K562 (cell line): ENCODE data around the gene SRPK2. TPM values are rescaled to one million over a fixed set of nuclear protein-coding genes. Genes with fewer than 3 reads are reported as not detected.
A peak's percentile ranks its signal among the peaks of the same experiment; 100 is the strongest.

ENCODE experiments used
- CLOCK ChIP-seq: fragments of 250-450 bp; sonication (Bioruptor Pico); IDR thresholded peaks from 2 replicates; pipeline ENCODE4 v1.4.0; 2020; ENCODE audit warnings: mild to moderate bottlenecking, moderate library complexity, borderline replicate concordance
- CREB3 ChIP-seq: fragments of 450-650 bp; conservative IDR thresholded peaks from 2 replicates; pipeline ENCODE4 v1.6.1; 2016; ENCODE audit warnings: missing genetic modification characterization, low read depth, mild to moderate bottlenecking, missing compliant biosample characterization, moderate library complexity
- HCFC1 ChIP-seq: IDR thresholded peaks from 2 replicates; pipeline ENCODE4 v1.6.1; 2012; ENCODE audit warnings: low read depth, low read length, improper control_type of control experiment
- HOMEZ ChIP-seq: fragments of 250-450 bp; sonication (Bioruptor Pico); IDR thresholded peaks from 2 replicates; pipeline ENCODE4 v1.4.0; 2020; ENCODE audit warnings: mild to moderate bottlenecking, moderate library complexity
- NUFIP1 ChIP-seq: fragments of 450-650 bp; IDR thresholded peaks from 2 replicates; pipeline ENCODE4 v1.6.1; 2018; ENCODE audit not compliant: partially characterized antibody
- PBX2 ChIP-seq, 2 experiments: IDR thresholded peaks in 1 of 2; conservative IDR thresholded peaks in 1 of 2; 2 replicates each; pipeline ENCODE4 v1.6.1; 2016; ENCODE audit warnings: low read depth in 2 of 2, mild to moderate bottlenecking in 1 of 2, missing compliant biosample characterization in 1 of 2, missing genetic modification characterization in 1 of 2, moderate library complexity in 1 of 2
- PRPF4 ChIP-seq: fragments of 200-400 bp; formaldehyde crosslinking; IDR thresholded peaks from one replicate; pipeline ENCODE4 v1.6.1; 2017; ENCODE audit warnings: low read length, low read depth, mild to moderate bottlenecking; ENCODE audit not compliant: insufficient read depth, poor library complexity, severe bottlenecking
- PTTG1 ChIP-seq: fragments of 450-650 bp; IDR thresholded peaks from 2 replicates; pipeline ENCODE4 v1.6.1; 2016; ENCODE audit warnings: low read depth, mild to moderate bottlenecking, missing genetic modification characterization, missing compliant biosample characterization
- PYGO2 ChIP-seq: fragments of 450-650 bp; IDR thresholded peaks from 2 replicates; pipeline ENCODE4 v1.6.1; 2016; ENCODE audit warnings: mild to moderate bottlenecking, missing genetic modification characterization, moderate library complexity, missing compliant biosample characterization
- TEAD4 ChIP-seq, 2 experiments: sonication (generic) in 1 of 2; formaldehyde crosslinking in 1 of 2; IDR thresholded peaks; 2 replicates each; pipeline versions ENCODE4 v1.6.1 to v1.8.0; 2012 to 2022; ENCODE audit warnings: borderline replicate concordance in 1 of 2, inconsistent platforms in 1 of 2, low read length in 1 of 2, mild to moderate bottlenecking in 1 of 2, missing genetic modification reagents in 1 of 2
- ZNF280B ChIP-seq: fragments of 250-450 bp; sonication (Bioruptor Pico); IDR thresholded peaks from 2 replicates; pipeline ENCODE4 v1.5.1; 2021; ENCODE audit warnings: mild to moderate bottlenecking
- ZNF740 ChIP-seq, 3 experiments: fragments of 200-800 bp in 1 of 3; sonication (Bioruptor generic) in 1 of 3; sonication (generic) in 1 of 3; formaldehyde crosslinking in 1 of 3; IDR thresholded peaks; 2 replicates each; pipeline versions ENCODE4 v1.6.1 to v1.8.0; 2016 to 2022; ENCODE audit warnings: mild to moderate bottlenecking in 2 of 3, missing compliant biosample characterization in 2 of 3, missing genetic modification characterization in 2 of 3, missing genetic modification reagents in 1 of 3
- polyA plus RNA-seq, 8 experiments: library from polyadenylated mRNA; depleted of rRNA in 4 of 8; stranded (reverse) in 5 of 8; unstranded in 3 of 8; fragments of >200 nt; fragmentation: Nextera tagmentation in 2 of 8; fragmentation: Illumina TruSeq in 1 of 8; extraction: Ambion mirVana in 2 of 8; extraction: Trizol in 1 of 8; gene quantifications; 2 replicates each; pipeline versions ENCODE4 v1.2.1 to v1.2.3, GENCODE V29; 2011 to 2014; ENCODE audit warnings: inconsistent platforms in 1 of 8, missing spikeins in 1 of 8
- total RNA-seq, 7 experiments: library from RNA; depleted of rRNA in 6 of 7; stranded (reverse); fragments of >200 nt in 6 of 7; fragmentation: Illumina TruSeq in 2 of 7; extraction: Trizol in 2 of 7; gene quantifications; 2 replicates each; pipeline versions ENCODE4 v1.2.1 to v1.2.3, GENCODE V29; 2011 to 2021; ENCODE audit warnings: low replicate concordance in 1 of 7

Gene SRPK2
- total and polyA plus RNA-seq, 9 of the 15 experiments (the other 6 are each of a cell fraction or from before 2014, with no cell fraction given) = 21.5 to 44.7 (median 33.3) TPM

- TF ChIP-seq HOMEZ = no peak
- TF ChIP-seq NUFIP1 = no peak
- 0 out of 2 replicates have a peak, but pooled peaks have one; percentile 40 for TF ChIP-seq HCFC1
- TF ChIP-seq CREB3 (tag) = no peak
- TF ChIP-seq TEAD4 (IDR thresholded peaks at IDR 0.05; ENCODE audit: low read length) = 0 out of 2 replicates have a peak, but pooled peaks have one; percentile 5
- TF ChIP-seq TEAD4 (CRISPR knock-in tag; IDR thresholded peaks at IDR 0.05; ENCODE audit: borderline replicate concordance) = 0 out of 2 replicates have a peak, but pooled peaks have one; percentile 63
- TF ChIP-seq PBX2 (CRISPR knock-in tag; IDR thresholded peaks at IDR 0.05; ENCODE audit: low read depth) = no peak
- no peak for TF ChIP-seq PBX2 (tag; conservative IDR thresholded peaks at IDR 0.05; ENCODE audit: low read depth)
- no peak for TF ChIP-seq CLOCK (CRISPR knock-in tag)
- no peak for TF ChIP-seq ZNF740 (CRISPR knock-in tag; IDR thresholded peaks at IDR 0.05)
- TF ChIP-seq ZNF740 (tag; IDR thresholded peaks at IDR 0.05) = peak in 1 of 2 experiments; percentile 40; a peak in 1 of 4 replicates
- no peak for TF ChIP-seq ZNF280B (CRISPR knock-in tag)
- TF ChIP-seq PTTG1 (tag) = no peak
- peak; percentile 48 for TF ChIP-seq PRPF4
- TF ChIP-seq PYGO2 (tag) = no peak
These were observed at the start of gene SRPK2 (continued) for GRCh38 chr7:105388356-105389087.
